CD4-positive, alpha-beta T cell treated with Interferon alpha-2 for 1 hour (primary cell): ENCODE results near the gene PTCH2.
"Not testable (repeated sequence)": the region's sequence is repeated elsewhere in the genome, so short reads cannot be mapped to it uniquely, and the experiment has no call there.

Source experiments
- DNase-seq, 2 donors: peaks; one replicate each; pipeline ENCODE4 v3.0.0-alpha.2; 2020 to 2022

Gene PTCH2

DNA sequence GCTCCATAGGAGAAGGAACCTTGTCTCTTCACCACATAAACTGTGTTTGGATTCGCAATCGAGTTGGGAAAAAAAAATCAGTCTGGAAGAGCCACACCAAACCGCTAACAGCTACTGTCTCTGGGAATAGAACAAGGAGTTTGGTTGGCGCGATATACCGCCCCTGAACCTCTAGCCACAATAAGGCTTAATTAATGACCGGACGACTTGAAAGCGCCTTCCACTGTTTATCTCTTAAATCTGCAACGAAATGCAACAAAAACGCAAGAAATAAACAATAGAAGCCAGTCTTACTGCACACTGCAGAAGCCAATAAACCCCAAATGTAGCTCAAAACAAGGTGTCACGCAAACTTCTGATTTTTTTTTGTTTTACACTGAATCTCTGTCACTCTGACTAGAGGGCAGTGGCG, 23.9 kb downstream of the PTCH2 start:
- DNase-seq: no peak

DNA sequence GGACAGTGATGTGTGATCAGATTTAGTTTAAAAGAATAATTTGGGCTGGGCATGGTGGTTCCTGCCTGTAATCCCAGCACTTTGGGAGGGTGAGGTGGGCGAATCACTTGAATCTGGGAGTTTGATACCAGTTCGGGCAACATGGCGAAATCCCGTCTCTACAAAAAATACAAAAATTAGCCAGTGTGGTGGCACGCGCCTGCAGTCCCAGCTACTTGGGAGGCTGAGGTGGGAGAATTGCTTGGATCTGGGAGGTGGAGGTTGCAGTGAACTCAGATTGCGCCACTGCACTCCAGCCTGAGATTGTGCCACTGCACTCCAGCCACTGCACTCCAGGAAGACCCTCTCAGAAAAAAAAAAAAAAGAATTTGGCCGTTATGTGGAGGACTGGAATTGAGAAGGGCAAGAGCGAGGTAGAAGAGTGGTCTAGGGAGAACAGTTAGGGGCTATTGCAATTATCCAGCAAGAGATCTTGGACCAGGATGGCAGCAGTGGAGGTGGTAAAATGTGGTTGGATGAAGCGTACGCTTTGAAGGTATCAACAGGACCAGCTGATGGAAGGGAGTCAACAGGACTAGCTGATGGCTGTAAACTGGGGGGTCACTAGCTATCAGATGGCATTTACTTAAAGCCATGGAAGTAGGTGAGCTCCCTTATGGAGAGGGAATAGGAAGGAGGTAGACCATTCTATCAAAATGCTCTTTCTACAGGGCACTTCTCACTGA, 25.1 kb downstream of the PTCH2 start:
- DNase-seq: no peak

DNA sequence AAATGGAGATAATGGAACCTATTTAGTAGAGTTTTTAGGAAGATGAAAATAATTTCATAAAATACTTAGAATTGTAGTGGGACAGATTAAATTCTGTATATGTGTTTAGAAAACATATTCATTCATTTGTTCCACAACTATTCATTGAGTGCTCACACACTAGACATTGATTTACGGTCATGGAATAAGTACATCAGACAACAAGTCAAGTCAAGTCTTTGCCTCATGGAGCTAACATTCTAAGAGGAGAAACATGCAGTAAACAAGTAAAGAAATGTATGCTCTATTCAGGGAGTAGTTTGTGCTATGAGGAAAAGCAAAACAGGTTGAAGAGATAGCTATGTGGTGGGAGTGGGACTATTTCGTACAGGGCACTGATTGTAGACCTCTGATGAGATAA, 25.7 kb downstream of the PTCH2 start:
- no peak for DNase-seq

DNA sequence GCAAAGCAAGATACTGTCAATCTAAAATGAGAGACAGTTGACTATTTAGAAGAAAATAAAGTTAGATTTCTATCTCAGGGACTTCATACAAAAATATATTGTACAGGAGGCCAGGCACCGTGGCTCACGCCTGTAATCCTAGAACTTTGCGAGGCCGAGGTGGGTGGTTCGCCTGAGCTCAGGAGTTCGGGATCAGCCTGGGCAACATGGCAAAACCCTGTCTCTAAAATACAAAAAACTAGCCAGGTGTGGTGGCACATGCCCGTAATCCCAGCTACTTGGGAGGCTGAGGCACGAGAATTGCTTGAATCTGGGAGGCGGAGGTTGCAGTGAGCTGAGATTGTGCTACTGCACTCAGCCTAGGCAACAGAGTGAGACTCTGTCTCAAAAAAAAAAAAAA, 27.1 kb downstream of the PTCH2 start:
- not testable (repeated sequence) for DNase-seq

DNA sequence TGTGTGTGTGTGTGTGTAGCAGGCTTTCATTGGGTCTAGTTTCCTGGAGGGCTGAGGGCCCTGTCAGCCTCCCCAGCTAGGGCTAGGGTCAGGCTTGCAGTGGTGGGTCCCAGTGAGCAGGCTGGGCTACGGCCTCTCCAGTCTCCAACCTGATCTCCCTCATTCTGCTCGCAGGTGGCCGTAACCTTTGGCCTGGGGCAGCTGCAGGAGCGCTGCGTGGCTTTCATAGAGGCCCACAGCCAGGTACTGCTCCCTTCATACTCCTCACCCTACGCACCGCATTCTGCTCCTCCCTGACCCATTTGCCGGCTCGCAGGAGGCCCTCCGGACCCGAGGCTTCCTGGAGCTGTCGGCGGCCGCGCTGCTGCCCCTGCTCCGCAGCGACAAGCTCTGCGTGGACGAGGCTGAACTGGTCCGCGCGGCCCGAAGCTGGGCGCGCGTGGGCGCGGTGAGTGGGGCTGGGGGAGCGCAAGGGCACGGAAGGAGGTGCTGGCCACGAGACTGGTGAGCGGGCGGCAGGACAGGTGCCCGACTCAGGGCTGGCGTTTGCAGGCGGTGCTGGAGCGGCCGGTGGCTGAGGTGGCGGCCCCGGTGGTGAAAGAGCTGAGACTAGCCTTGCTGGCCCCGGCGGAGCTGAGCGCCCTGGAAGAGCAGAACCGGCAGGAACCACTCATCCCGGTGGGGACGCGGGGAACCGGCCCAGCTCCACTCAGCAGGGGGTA, 30.1 kb downstream of the PTCH2 start:
- DNase-seq: no peak

DNA sequence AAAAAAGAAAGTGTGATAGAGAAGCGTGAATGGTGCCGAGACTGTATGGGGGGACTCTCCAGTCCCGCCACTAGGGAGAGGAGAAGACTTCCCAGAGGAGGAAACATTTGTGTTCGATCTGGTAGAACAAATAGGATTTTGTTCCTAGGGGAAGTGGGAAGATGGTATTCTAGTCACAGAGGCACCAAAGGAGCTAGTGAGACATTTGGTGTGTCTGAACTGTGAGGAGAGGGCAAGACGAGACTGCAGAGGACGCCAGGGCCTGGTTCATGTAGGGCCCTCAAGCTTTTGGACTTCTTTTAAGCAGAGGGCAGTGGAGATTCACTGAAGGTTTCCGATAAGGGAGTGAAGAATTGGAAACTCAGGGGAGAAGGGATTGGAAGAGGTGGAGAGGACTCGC, 31.8 kb downstream of the PTCH2 start:
- DNase-seq: no peak

DNA sequence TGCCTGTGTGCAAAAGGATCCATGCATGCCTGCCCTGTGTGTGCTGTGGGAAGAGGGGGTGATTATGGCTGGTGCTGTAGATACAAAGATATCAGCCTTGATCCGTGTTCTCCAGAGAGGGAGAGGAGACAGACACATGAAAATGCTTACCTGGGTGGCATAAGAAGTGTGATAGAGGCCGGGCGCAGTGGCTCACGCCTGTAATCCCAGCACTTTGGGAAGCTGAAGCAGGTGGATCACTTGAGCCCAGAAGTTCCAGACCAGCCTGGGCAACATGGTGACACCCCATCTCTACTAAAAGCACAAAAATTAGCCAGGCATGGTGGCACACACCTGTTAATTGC, 32.3 kb downstream of the PTCH2 start:
- not testable (repeated sequence) for DNase-seq

DNA sequence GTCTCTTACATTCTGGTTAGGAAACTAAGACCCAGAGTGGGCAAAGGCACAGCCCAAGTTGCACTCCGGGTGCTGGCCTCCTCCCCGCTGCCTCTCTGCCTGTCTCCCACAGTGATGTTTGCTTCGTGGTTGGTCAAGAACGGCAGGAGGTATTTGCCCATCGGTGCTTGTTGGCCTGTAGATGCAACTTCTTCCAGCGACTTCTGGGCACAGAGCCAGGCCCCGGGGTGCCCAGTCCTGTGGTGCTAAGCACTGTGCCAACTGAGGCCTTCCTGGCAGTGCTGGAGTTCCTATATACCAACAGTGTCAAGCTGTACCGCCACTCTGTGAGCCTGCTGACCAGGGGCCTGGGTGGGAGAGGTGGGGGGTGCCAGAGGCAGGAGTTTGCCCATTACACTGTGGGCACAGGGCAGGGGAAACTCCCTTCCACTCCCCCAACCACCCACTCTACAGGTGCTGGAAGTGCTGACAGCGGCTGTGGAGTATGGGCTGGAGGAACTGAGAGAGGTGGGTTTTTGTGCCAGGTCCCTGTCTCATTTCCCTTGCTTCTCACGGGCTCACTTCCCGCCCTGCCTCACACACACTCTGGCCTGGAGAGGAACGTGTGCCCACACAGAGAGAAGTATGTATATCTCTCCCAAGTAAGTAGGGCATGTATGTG, 32.8 kb downstream of the PTCH2 start:
- peak; percentile 33 to 59 for DNase-seq

DNA sequence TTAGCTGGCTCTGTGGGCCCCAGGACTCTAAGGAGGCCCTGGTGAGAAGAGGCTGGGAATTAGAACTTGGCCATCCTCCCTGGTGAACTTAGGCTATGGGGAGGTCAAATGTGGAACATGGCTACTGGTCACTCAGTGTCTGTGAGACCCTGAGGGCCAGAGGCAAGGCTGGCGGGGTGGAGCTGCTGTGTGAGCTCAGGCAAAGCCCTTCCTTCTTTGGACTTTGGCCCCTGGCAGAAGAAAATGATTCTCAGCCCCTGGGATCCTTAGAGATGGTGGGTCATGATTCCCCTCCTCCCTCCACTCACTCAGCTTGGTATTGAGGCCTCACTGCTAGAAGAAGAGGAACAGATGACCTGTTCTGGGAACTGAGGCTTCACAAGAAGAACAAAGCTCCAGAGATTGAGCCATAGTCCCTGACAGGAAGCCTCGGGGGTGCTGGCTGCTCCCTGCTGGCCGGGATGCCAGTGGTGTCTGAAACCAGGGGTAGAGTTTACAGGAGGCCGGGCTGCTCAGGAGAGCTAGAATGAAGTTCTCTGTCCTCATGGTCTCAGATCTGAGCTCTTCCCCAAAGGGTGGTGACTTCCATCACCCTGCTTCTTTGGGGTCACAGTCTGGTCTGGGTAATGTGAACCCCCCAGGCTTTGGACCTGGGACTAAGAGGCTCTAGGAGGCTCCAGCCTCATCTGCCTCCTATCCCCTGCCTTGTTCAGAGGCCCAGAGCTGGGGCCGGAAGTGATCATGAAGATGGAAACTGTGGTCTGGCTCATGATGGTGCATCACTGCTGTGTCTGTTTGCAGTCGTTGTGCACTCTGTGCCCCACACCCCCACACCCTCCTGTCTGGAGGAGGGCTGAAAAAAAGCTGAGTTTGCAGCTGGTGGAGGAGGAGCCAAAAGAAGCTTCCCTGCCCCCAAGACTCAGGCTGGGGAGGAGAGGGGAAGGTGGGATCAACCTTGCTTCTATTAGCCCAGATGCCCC, 33.8 kb downstream of the PTCH2 start:
- peak; percentile 88 to 91 for DNase-seq

DNA sequence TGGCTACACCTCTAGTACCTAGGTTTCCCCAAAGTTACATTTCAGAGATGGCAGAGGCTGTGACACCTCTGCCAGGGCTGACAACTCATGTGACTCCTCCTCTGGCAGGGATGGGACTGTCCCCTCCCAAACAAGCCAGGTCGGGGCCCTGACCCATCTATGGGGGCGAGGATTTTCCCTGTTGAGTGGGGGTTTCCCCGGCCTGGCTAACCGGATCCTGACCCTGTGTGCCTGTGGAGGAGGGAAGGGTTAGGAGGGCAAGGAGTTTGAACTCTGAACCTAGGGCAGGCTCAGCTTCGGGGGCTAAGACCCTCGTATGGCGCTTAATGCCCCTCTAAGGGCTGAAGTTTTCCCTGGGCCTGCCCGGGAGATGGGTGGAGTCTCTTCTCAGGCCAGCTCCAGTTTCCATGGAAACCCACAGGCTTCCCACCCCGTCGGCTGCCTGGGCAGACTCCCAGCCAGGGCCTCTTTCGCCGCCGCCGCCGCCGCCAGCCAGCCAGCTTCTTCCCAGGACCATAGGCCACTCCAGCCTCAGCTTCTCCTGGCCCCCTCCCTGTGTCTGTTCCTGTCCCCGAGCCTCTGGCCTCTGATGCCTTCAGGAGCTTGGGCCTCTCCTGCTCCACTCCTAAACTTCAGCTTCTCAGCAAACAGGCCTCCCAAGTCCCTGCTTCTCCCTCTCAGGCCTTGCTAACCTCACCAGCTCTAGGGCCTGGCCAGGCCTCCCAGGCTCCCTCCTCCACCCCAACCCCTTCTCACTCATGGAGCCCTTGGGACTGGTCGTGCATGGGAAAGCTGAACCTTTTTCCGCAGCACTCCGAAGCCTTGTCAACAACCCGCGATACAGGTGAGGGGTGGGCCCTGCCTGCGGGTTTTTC, 34.8 kb downstream of the PTCH2 start, which contains the start of gene BTBD19:
Gene BTBD19, plus strand, starts transcription at position 461 of the 875 bp plus-strand sequence. Its CDS starts 298 bp downstream, at position 759.
- peak in 1 of 2 donors; percentile 83 for DNase-seq

DNA sequence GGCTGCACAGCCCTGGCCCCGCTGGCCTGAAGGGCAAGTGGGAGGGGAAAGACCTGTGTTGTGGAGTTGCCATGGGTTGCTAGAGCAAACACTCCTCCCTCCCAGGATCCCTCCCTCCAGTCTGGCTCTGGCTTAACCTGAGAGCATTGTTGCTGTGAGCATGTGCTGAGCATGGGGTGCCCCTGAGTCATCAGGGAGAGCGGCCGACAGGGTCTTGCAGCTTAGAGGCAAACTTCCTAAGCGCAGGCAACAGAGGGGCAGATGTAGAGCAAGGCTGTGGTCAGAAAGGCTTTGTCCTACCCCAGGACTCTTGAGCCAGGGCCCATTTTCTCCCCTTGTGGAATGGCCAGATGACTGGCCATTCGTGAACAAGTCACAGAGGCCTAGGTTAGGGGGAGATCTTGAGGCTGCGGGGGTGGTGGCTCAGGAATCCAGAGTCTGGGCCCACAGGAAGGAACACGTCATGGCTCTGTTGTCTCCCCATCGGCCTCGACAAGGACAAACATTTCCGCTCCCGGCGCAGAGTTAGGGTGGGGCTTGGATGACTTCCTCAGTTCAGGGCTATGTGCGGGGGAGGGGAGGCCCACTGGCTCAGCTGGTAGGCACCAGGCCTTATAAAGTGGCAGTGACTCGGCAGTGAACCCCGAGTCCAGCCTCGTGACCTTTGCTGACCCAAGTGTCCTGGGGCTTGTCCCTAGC, 35.5 kb downstream of the PTCH2 start:
- DNase-seq: peak; percentile 92 to 93

DNA sequence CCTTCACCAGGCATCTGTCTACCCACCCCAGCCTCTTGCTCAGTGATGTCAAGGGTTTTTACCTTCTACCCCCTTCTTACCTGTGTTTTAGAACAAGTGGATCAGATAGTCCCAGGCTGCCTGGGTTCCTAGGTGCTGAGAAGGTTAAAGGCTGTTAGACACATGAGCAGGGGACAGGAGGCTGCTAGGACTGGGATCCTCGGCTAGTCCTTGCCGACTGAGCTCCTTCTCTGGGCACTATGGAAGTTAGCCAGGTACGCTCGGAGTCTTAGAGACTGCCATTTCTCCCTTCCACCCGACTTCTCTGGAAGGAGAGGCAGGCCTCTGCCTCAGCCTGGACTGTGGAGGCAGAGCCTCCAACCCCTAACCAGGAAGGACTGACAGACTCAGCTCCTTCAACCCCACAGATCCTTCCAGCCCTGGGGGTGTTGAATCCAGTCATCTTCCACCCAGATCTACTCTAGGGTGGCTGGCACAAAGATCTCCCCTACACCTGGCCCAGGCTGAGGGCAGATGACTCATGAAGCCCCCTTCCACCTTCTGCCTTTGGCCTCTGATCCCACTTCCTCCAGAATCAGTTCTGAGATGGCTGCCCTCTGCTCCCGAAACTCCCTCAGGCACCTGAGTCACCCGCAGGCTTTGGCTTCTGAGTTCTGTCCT, 36.2 kb downstream of the PTCH2 start, which contains the start of gene DYNLT4:
Gene DYNLT4, minus strand, starts transcription at position 648 of the 660 bp plus-strand sequence. CDS start 683 bp downstream, outside the sequence.
- DNase-seq: peak in 1 of 2 donors; percentile 30

DNA sequence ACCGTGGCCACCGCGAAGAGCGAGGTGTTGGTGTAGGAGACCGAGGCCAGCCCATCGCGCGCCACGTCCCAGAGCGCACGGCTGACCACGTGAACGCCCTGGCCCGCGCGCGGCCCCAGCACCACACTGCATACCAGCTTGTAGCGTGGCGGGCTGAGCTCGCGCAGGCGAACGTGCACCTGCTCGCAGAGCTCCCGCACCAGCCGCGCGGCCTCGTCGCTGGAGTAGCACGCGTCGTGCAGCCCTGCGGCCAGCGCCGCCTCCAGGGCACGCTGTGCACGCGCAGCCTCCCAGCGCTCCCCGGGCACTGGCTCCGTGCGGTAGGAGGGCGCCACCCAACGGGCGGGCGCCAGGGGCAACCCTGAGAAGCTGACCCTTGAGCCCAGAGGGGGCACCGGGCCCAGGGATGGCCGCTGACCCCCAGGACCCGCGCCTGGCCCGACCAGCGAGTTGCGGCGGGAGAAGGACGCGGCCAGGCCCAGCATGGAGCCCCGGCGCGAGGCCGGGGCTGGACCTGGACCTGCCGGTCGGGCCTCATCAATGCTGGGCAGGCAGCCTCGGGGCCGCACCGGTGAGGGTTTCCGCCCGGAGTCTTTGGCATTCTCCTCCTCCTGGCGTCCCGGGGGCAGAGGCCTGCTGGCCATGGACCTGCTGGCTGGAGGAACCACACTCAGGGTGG, 36.9 kb downstream of the PTCH2 start:
- DNase-seq: no peak

DNA sequence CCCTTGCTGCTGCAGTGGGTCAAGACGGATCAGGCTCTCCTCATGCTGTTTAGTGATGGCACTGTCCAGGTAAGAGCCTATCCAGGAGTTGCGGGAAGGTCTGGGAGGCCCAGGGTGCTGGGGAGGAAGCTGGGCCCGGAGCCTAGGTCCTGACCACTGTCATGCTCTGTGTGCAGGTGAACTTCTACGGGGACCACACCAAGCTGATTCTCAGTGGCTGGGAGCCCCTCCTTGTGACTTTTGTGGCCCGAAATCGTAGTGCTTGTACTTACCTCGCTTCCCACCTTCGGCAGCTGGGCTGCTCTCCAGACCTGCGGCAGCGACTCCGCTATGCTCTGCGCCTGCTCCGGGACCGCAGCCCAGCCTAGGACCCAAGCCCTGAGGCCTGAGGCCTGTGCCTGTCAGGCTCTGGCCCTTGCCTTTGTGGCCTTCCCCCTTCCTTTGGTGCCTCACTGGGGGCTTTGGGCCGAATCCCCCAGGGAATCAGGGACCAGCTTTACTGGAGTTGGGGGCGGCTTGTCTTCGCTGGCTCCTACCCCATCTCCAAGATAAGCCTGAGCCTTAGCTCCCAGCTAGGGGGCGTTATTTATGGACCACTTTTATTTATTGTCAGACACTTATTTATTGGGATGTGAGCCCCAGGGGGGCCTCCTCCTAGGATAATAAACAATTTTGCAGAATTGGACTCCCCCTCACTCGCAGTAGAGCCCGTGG, 37.6 kb downstream of the PTCH2 start:
- DNase-seq: peak in 1 of 2 donors; percentile 43

DNA sequence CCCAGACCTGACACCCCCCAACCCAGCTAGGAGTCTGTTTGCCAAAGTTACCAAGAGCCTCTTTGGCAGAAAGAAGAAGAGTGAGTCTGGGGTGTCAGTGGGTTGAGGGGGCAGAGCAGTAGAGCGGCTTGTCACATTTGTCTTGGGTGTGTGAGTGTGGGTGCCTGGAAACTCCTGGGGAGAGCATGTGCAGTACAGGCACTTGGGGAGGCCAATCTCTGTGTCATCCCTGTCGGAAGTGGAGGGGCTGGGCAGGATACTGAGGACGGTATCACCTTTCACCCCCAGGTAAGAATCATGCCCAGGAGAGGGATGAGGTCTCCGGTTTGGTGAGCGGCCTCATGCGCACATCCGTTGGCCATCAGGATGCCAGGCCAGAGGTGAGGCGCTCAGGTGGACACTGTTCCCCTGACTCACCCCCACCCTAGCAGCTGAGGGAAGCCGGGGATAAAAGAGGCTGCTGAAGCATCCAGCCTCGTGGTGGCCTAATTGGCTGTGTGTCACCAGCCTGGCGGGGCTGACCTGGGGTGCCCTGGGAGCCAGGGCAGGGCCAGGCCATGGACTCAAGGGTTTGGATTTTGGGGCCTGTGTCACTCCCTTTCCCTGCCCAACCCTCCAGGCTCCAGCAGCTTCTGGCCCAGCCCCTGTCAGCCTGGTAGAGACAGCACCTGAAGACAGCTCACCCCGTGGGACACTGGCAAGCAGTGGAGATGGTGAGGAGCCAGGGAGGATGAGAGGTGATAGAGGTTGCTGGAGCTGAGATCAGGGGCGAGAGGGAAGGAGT, 39.5 kb downstream of the PTCH2 start:
- DNase-seq: no peak

DNA sequence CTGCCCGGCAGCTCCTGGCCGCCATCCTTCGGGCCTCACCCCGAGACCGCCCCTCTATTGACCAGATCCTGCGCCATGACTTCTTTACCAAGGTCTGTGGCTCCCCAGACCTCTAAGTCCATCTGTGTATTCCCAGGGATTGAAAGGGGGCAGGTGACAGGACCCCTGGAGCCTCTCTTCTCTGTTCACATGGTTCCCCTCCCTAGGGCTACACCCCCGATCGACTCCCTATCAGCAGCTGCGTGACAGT, 40.1 kb downstream of the PTCH2 start:
- DNase-seq: no peak

DNA sequence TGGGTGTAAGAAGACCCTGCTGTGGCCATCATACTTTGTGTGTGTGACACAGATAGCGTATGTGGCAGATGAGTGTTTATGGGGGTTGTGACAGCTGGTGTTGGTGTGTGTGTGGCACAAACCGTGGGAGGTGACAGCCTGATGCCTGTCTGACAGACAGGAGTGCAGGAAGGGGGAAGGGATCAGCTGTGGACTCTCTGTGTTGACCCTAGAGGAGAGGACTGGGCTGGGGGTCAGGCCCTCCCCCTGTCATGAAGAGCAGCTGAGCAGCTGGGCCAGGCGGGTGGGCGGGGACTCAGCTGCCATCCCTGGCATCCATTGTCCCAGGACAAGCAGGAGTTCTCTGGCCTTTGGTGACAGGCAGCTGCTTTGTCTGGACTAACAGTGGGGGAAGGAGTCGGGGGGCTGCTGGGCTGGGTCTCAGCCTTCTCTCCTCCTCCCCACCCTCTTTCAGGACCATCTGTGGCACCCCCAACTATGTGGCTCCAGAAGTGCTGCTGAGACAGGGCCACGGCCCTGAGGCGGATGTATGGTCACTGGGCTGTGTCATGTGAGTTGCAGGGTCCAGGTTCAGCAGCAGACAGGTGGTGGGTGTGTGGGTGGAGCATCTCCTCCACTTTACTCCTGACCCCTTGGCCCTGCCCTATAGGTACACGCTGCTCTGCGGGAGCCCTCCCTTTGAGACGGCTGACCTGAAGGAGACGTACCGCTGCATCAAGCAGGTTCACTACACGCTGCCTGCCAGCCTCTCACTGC, 40.6 kb downstream of the PTCH2 start:
- no peak for DNase-seq
